ENCODE data around the gene CPT1C.

The CPT1C gene

GRCh38 chr19:49653466-49653806, 37.5 kb upstream of the CPT1C start:
- no peak for TF ChIP-seq CTCF (IDR thresholded peaks at IDR 0.05; ENCODE audit: low read depth, low read length, missing control alignments)
- in situ Hi-C loops (cut with HindIII; ENCODE audit: low pct_ligation_motif_present, low sequenced_read_pairs) = no loop called here
- Histone ChIP-seq H3K4me3 (ENCODE audit: low read depth, low read length) (no peak overlapping the region), H3K27me3 (replicated peaks) (no peaks in the 10 kb centered on the region), H3K36me3 (replicated peaks) (peaks cover 76% of the 10 kb centered on the region), H3K27ac (no peak overlapping the region)
- no peak for DNase-seq

GRCh38 chr19:49654581-49654980, 36.3 kb upstream of the CPT1C start:
- H3K4me3 ChIP-seq (ENCODE audit: low read depth, low read length) = no peak overlapping the region

GRCh38 chr19:49655570-49656455, 35.1 kb upstream of the CPT1C start:
- peaks cover 85% of the 10 kb centered on the region for H3K36me3 ChIP-seq (replicated peaks)
- no peak for TF ChIP-seq CTCF (IDR thresholded peaks at IDR 0.05; ENCODE audit: low read depth, low read length, missing control alignments)
- H3K27ac ChIP-seq = no peak overlapping the region
- no peak overlapping the region for H3K4me3 ChIP-seq (ENCODE audit: low read depth, low read length)
- H3K27me3 ChIP-seq (replicated peaks) = no peaks in the 10 kb centered on the region
- in situ Hi-C loops (cut with HindIII; ENCODE audit: low pct_ligation_motif_present, low sequenced_read_pairs) = no loop called here
- no peak for DNase-seq

More at GRCh38 chr19:49654581-49654980, 36.3 kb upstream of the CPT1C start:
- TF ChIP-seq CTCF (IDR thresholded peaks at IDR 0.05; ENCODE audit: low read depth, low read length, missing control alignments) = no peak
- no peak for DNase-seq
- no peak overlapping the region for H3K27ac ChIP-seq
- H3K27me3 ChIP-seq (replicated peaks) = no peaks in the 10 kb centered on the region
- peaks cover 82% of the 10 kb centered on the region for H3K36me3 ChIP-seq (replicated peaks)
- in situ Hi-C loops (cut with HindIII; ENCODE audit: low pct_ligation_motif_present, low sequenced_read_pairs) = no loop called here

GRCh38 chr19:49656456-49657109, 34.3 kb upstream of the CPT1C start:
- no peak for DNase-seq
- no peak for TF ChIP-seq CTCF (IDR thresholded peaks at IDR 0.05; ENCODE audit: low read depth, low read length, missing control alignments)
- Histone ChIP-seq H3K27ac (no peak overlapping the region), H3K36me3 (replicated peaks) (peaks cover 84% of the 10 kb centered on the region), H3K27me3 (replicated peaks) (no peaks in the 10 kb centered on the region), H3K4me3 (ENCODE audit: low read depth, low read length) (no peak overlapping the region)
- in situ Hi-C loops (cut with HindIII; ENCODE audit: low pct_ligation_motif_present, low sequenced_read_pairs) = no loop called here

- no peaks in the 10 kb centered on the region for H3K27me3 ChIP-seq (replicated peaks)
- in situ Hi-C loops (cut with HindIII; ENCODE audit: low pct_ligation_motif_present, low sequenced_read_pairs) = no loop called here
- DNase-seq = no peak
- H3K27ac ChIP-seq = no peak overlapping the region
- TF ChIP-seq CTCF (IDR thresholded peaks at IDR 0.05; ENCODE audit: low read depth, low read length, missing control alignments) = no peak
- H3K4me3 ChIP-seq (ENCODE audit: low read depth, low read length) = no peak overlapping the region
- peaks cover 89% of the 10 kb centered on the region for H3K36me3 ChIP-seq (replicated peaks)
Measured at GRCh38 chr19:49657493-49658138, 33.3 kb upstream of the CPT1C start.
